Lower leg skin (tissue), 3 donors: ENCODE data around the gene NFILZ.

Experiments
- CTCF ChIP-seq, 3 donors: fragments of 450-650 bp; IDR thresholded peaks; one replicate each; pipeline ENCODE4 v1.5.1; 2016; ENCODE audit warnings: antibody characterized with exemption in 3 of 3, mild to moderate bottlenecking in 3 of 3, moderate library complexity in 2 of 3
- POLR2A ChIP-seq, 2 donors: fragments of 450-650 bp; IDR thresholded peaks; one replicate each; pipeline ENCODE4 v1.6.1; 2016 to 2017; ENCODE audit warnings: antibody characterized with exemption in 2 of 2, mild to moderate bottlenecking in 1 of 2, moderate library complexity in 1 of 2

GRCh38 chr19:8655340-8655709 lies 24.9 kb downstream of the NFILZ start:
- TF ChIP-seq CTCF (IDR thresholded peaks at IDR 0.05): no peak
- no peak for TF ChIP-seq POLR2A (IDR thresholded peaks at IDR 0.05)
